ENCODE results near the gene STAB2.

DNA sequence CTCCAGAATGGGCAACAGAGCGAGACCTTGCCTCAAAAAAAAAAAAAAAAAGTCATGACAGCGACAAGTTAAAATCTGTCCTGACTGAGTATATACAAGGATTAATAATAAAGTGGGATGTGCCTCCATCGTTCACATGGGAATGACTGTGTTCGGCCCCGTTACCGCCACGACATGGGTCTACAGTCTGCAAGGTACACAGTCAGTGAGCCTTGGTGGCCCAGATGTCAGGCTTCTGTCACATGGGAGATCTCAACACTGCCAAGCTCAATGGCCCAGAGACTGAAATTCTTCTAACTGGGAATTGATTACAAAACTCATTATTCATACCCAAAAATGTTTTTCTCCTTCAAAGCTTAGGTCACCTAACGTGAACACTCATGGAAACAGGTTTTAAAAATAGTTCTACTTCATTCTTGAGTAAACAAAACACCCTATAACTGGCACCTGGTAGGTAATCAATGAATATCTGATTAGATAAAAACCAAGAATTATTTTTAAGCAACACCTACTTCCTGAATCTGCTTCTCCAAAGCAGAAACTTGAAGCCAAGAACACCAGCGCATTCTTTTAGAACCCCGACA is 188.0 kb downstream of the STAB2 start:
- TF ChIP-seq CTCF (IDR thresholded peaks at IDR 0.05) (no peak), POLR2A (IDR thresholded peaks at IDR 0.05) (no peak)

All from right lobe of liver (tissue), 4 donors.